ENCODE measurements around the gene CHST14.

CHST14 gene

GRCh38 chr15:40437752-40438687, 32.8 kb upstream of the CHST14 start:
- H3K4me3 ChIP-seq (ENCODE audit: control insufficient read depth, low read depth, low read length) = no peak overlapping the region
- no peak for TF ChIP-seq CTCF (conservative IDR thresholded peaks at IDR 0.05; ENCODE audit: control insufficient read depth, insufficient read depth, low read depth, low read length)
- no peak for DNase-seq (ENCODE audit: low read depth)

- no peak for TF ChIP-seq CTCF (conservative IDR thresholded peaks at IDR 0.05; ENCODE audit: control insufficient read depth, insufficient read depth, low read depth, low read length)
- DNase-seq (ENCODE audit: low read depth) = no peak
- H3K4me3 ChIP-seq (ENCODE audit: control insufficient read depth, low read depth, low read length) = no peak overlapping the region
These were observed 32.1 kb upstream of the CHST14 start for GRCh38 chr15:40438712-40439111.

DNA sequence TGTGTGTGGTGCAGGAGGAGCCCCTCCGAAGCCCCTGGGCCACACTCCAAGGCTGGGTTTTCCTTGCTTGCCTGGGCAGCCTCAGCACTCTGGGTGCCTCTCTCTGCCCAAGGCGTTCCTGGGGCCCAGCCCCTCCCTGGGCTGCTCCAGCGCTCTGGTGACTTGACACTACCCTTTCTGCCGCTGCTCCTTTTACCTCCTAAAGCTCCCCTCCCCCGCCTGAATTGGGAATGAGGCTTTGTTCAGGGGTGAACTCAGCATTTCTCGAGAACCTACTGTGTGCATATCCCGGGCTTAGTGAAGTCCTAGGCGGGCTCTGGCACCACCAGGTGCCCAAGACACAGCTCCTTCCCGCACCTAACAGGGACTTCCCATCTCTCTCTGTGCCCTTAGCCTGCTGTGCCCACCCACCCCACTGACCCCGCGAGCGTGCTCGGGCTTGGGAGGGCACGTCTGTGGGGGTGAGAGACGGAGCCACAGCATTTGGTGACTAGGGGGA, 31.3 kb upstream of the CHST14 start:
- H3K4me3 ChIP-seq (ENCODE audit: control insufficient read depth, low read depth, low read length) = peak overlapping the region; percentile 61
- DNase-seq (ENCODE audit: low read depth) = no peak
- TF ChIP-seq CTCF (conservative IDR thresholded peaks at IDR 0.05; ENCODE audit: control insufficient read depth, insufficient read depth, low read depth, low read length) = no peak

DNA sequence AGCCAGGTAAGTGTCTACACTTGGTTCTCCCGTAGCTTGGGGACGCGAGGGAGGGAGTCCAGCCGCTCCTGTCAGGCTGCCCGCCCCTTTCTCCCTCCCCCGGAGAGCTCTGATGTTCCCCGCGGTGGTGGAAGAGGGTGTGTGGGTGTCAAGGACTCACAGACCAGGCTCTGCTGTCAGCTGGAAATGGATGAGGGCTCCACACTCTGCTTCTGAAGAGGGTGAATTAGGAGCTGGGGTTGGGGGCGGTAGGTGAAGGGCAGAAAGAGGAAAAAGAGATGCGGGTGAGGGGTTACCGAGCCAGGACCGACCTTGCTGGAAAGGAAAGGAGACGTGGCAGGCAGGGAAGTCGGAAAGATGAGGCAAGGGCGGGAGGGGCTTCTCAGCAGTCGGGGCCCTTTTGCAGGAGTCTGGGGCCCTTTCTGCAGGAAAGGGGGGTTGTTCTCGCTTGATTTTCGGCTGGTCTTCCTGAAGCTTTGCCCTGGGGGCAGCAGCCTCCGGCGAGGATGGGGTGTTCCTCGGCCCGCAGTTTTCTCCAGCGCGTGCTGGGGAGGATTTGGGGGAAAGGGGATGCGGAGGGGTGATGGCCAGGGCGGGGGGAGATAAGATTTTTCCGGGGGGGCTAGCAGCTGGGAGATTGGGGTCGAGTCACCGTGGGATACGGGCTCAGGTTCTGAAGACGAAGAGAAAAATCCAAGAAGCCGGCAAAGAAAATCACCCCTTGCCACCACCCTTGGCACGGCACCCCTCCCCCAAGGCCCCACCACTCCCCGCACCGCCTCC, 30.6 kb upstream of the CHST14 start:
- TF ChIP-seq CTCF (conservative IDR thresholded peaks at IDR 0.05; ENCODE audit: control insufficient read depth, insufficient read depth, low read depth, low read length) = no peak
- peak overlapping the region; percentile 61 for H3K4me3 ChIP-seq (ENCODE audit: control insufficient read depth, low read depth, low read length)
- peak; percentile 47 for DNase-seq (ENCODE audit: low read depth)

GRCh38 chr15:40440743-40441564, 29.8 kb upstream of the CHST14 start, which contains the start of gene BAHD1:
TSS of gene BAHD1 (plus strand) at chr15:40440953. CDS start at chr15:40458465, 17,512 bp downstream.
- DNase-seq (ENCODE audit: low read depth) = peak; percentile 90
- TF ChIP-seq CTCF (conservative IDR thresholded peaks at IDR 0.05; ENCODE audit: control insufficient read depth, insufficient read depth, low read depth, low read length) = no peak
- peak within 1 kb of the TSS; percentile 61 for H3K4me3 ChIP-seq (ENCODE audit: control insufficient read depth, low read depth, low read length)
